Activated B cell treated with CpG ODN at 0.5 μM for 24 hours (primary cell): ENCODE results near the gene HLA-E. TPM values are rescaled to one million over a fixed set of nuclear protein-coding genes. Genes with fewer than 3 reads are reported as not detected.
"Not testable (repeated sequence)": the region's sequence is repeated elsewhere in the genome, so short reads cannot be mapped to it uniquely, and the experiment has no call there.

Experiments
- ATAC-seq: fragments of 200-7000 bp; cut with Tn5 transposase; one replicate; pipeline ENCODE4 v1.10.0; 2021; ENCODE audit warnings: low read depth, mild to moderate bottlenecking, moderate library complexity
- CTCF ChIA-PET: fragments of 350-600 bp; sonication (Branson Sonifier 250); formaldehyde crosslinking; loops from one replicate; lab custom pipeline; 2021; ENCODE audit warnings: antibody characterized with exemption; lab: Charles Lee
- POLR2A ChIA-PET: fragments of 350-600 bp; sonication (Branson Sonifier 250); formaldehyde crosslinking; loops from one replicate; lab custom pipeline; 2021; ENCODE audit warnings: antibody characterized with exemption; lab: Charles Lee
- DNase-seq: peaks from one replicate; pipeline ENCODE4 v3.0.0; 2022
- H3K27ac Mint-ChIP-seq: one replicate; pipeline ENCODE4 v1.8.0; 2020; ENCODE audit warnings: mixed read lengths
- H3K27me3 Mint-ChIP-seq: one replicate; pipeline ENCODE4 v1.8.0; 2021; ENCODE audit warnings: mixed read lengths
- H3K36me3 Mint-ChIP-seq: one replicate; pipeline ENCODE4 v1.8.0; 2021; ENCODE audit warnings: low read depth, mixed read lengths
- H3K4me1 Mint-ChIP-seq: one replicate; pipeline ENCODE4 v1.8.0; 2021; ENCODE audit warnings: mixed read lengths
- H3K4me3 Mint-ChIP-seq: one replicate; pipeline ENCODE4 v1.8.0; 2020; ENCODE audit warnings: mild to moderate bottlenecking, mixed read lengths
- H3K9me3 Mint-ChIP-seq: one replicate; pipeline ENCODE4 v1.8.0; 2020; ENCODE audit warnings: mixed read lengths
- intact Hi-C: fragments of 100-400 bp; cut with micrococcal nuclease; formaldehyde crosslinking; loops from one replicate; pipeline ENCODE4 v1.15.1; 2024
- total RNA-seq: library from RNA; stranded (reverse); gene quantifications from 2 replicates; pipeline ENCODE4 v1.2.3, GENCODE V29; 2022
- TF ChIP-seq, protein P1 (sequence below): fragments of 200-600 bp; IDR thresholded peaks from one replicate; pipeline ENCODE4 v1.8.0; 2022; ENCODE audit warnings: antibody characterized with exemption, mild to moderate bottlenecking

Gene HLA-E
- total RNA-seq, 1 donor from 2014 or later, result 737 TPM

DNA sequence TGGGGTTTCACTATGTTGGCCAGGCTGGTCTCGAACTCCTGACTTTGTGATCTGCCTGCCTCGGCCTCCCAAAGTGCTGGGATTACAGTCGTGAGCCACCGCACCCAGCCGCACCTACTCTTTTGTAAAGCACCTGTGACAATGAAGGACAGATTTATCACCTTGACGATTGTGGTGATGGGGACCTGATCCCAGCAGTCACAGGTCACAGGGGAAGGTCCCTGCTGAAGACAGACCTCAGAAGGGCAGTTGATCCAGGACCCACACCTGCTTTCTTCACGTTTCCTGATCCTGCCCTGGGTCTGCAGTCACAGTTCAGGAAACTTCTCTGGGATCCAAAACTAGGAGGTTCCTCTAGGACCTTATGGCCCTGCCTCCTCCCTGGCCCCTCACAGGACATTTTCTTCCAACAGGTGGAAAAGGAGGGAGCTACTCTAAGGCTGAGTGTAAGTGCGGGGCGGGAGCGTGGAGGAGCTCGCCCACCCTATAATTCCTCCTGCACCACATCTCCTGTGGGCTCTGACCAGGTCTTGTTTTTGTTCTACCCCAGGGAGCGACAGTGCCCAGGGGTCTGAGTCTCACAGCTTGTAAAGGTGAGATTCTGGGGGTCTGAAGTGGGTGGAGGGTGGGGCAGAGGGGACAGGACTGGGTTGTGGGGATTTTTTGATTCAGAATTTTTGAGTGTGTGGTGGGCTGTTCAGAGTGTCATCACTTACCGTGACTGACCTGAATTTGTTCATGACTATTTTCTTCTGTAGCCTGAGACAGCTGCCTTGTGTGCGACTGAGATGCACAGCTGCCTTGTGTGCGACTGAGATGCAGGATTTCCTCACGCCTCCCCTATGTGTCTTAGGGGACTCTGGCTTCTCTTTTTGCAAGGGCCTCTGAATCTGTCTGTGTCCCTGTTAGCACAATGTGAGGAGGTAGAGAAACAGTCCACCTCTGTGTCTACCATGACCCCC is 3.0 kb downstream of the HLA-E start:
- TF ChIP-seq, protein P1, sequence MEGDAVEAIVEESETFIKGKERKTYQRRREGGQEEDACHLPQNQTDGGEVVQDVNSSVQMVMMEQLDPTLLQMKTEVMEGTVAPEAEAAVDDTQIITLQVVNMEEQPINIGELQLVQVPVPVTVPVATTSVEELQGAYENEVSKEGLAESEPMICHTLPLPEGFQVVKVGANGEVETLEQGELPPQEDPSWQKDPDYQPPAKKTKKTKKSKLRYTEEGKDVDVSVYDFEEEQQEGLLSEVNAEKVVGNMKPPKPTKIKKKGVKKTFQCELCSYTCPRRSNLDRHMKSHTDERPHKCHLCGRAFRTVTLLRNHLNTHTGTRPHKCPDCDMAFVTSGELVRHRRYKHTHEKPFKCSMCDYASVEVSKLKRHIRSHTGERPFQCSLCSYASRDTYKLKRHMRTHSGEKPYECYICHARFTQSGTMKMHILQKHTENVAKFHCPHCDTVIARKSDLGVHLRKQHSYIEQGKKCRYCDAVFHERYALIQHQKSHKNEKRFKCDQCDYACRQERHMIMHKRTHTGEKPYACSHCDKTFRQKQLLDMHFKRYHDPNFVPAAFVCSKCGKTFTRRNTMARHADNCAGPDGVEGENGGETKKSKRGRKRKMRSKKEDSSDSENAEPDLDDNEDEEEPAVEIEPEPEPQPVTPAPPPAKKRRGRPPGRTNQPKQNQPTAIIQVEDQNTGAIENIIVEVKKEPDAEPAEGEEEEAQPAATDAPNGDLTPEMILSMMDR, result no peak
- peak overlapping the region; percentile 97 for H3K27ac Mint-ChIP-seq
- peaks cover 85% of the 10 kb centered on the region for H3K4me1 Mint-ChIP-seq
- no peaks in the 10 kb centered on the region for H3K9me3 Mint-ChIP-seq
- ATAC-seq (no peak), DNase-seq (no peak)
- H3K4me3 Mint-ChIP-seq, result peak overlapping the region; percentile 98
- H3K36me3 Mint-ChIP-seq, result peaks cover 55% of the 10 kb centered on the region
- intact Hi-C loops, result no loop called here
- POLR2A ChIA-PET, result interaction anchor here (1.1 to 11.6 kb wide), 13 partner anchors 15 to 125 kb away, joined by 3 to 460 read pairs (median 14); partner anchors contain the start of genes ABCF1, GNL1, MRPS18B and PPP1R10
- CTCF ChIA-PET, result interaction anchor here (0.9 to 8.1 kb wide), 7 partner anchors 9 to 51 kb away, joined by 3 to 83 read pairs (median 5); no protein-coding TSS in a partner anchor
- H3K27me3 Mint-ChIP-seq, result no peaks in the 10 kb centered on the region

DNA sequence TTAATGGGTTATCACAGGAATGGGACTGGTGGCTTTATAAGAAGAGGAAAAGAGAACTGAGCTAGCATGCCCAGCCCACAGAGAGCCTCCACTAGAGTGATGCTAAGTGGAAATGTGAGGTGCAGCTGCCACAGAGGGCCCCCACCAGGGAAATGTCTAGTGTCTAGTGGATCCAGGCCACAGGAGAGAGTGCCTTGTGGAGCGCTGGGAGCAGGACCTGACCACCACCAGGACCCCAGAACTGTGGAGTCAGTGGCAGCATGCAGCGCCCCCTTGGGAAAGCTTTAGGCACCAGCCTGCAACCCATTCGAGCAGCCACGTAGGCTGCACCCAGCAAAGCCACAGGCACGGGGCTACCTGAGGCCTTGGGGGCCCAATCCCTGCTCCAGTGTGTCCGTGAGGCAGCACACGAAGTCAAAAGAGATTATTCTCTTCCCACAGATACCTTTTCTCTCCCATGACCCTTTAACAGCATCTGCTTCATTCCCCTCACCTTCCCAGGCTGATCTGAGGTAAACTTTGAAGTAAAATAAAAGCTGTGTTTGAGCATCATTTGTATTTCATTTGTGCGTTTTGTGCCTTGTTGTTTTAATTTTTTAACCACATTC is 4.4 kb downstream of the HLA-E start:
- POLR2A ChIA-PET, result interaction anchor here (0.5 to 11.6 kb wide), 13 partner anchors 13 to 198 kb away, joined by 3 to 460 read pairs (median 14); partner anchors contain the start of genes ABCF1, GNL1, PPP1R10 and PRR3
- Mint-ChIP-seq H3K9me3 (no peaks in the 10 kb centered on the region), H3K36me3 (peaks cover 55% of the 10 kb centered on the region), H3K27me3 (no peaks in the 10 kb centered on the region), H3K4me3 (peak overlapping the region; percentile 98), H3K27ac (peak overlapping the region; percentile 75), H3K4me1 (peaks cover 85% of the 10 kb centered on the region)
- CTCF ChIA-PET, result interaction anchor here (0.9 to 8.1 kb wide), 12 partner anchors 11 to 49 kb away, joined by 3 to 83 read pairs (median 6); no protein-coding TSS in a partner anchor
- TF ChIP-seq, protein P1, result no peak
- no peak for DNase-seq
- no peak for ATAC-seq
- intact Hi-C loops, result no loop called here

DNA sequence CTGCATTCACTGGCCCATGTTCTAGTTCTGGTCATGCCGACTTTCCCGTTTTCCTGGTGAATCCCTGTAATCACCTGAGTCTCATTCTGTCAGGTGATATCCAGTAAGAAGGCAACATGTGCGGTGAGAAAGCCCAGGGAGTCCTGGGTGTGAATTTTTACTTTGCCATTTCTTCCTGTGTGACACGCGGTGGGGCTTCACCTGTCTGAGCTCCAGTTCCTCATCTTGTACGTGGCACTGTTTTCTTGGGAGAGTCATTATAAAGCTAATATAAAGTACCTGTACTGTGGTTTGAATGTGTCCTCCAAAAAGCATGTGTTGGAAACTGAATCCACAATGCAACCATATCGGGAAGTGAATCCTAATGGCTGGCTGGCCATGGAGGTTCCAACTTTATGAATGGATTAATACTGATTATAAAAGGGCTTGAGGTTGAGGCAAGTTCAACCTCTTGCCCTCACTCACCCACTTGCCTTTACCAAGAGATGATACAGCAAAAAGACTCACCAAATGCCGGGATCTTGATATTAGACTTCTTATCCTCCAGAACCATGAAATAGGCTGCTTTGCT is 5.1 kb downstream of the HLA-E start:
- TF ChIP-seq, protein P1, result no peak
- H3K27me3 Mint-ChIP-seq, result no peaks in the 10 kb centered on the region
- DNase-seq, result no peak
- ChIA-PET CTCF (interaction anchor here (0.6 to 8.1 kb wide), 10 partner anchors 11 to 93 kb away, joined by 3 to 83 read pairs (median 6); no protein-coding TSS in a partner anchor), POLR2A (interaction anchor here (0.5 to 11.6 kb wide), 13 partner anchors 13 to 197 kb away, joined by 3 to 460 read pairs (median 14); partner anchors contain the start of genes GNL1, PPP1R10 and PRR3)
- no peaks in the 10 kb centered on the region for H3K9me3 Mint-ChIP-seq
- H3K27ac Mint-ChIP-seq, result peak overlapping the region; percentile 75
- H3K4me1 Mint-ChIP-seq, result peaks cover 79% of the 10 kb centered on the region
- peak overlapping the region; percentile 98 for H3K4me3 Mint-ChIP-seq
- no peak for ATAC-seq
- intact Hi-C loops, result no loop called here
- H3K36me3 Mint-ChIP-seq, result peaks cover 51% of the 10 kb centered on the region

DNA sequence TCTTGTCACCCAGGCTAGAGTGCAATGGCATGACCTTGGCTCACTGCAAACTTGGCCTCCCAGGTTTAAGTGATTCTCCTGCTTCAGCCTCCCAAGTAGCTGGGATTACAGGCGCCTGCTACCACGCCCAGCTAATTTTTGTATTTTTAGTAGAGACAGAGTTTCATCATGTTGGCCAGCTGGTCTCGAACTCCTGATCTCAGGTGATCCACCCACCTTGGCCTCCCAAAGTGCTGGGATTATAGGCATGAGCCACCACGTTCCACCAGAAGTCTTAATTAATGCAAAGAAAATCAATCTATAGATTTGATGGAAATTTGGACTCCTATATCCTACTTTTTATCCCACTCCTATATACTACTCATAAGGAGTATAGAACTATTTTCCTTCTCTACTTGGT is 5.8 kb downstream of the HLA-E start:
- Mint-ChIP-seq H3K4me1 (peaks cover 84% of the 10 kb centered on the region), H3K27ac (peak overlapping the region; percentile 61), H3K4me3 (peak overlapping the region; percentile 7), H3K36me3 (peaks cover 46% of the 10 kb centered on the region)
- H3K9me3 Mint-ChIP-seq, H3K27me3 Mint-ChIP-seq, intact Hi-C loops, ATAC-seq, DNase-seq: not testable (repeated sequence)
- ChIA-PET POLR2A (interaction anchor here (0.7 to 11.6 kb wide), 7 partner anchors 12 to 709 kb away, joined by 3 to 460 read pairs (median 108); no protein-coding TSS in a partner anchor), CTCF (interaction anchor here (5.5 to 8.1 kb wide), 2 partner anchors 37 to 48 kb away, joined by 43 to 83 read pairs; no protein-coding TSS in a partner anchor)

DNA sequence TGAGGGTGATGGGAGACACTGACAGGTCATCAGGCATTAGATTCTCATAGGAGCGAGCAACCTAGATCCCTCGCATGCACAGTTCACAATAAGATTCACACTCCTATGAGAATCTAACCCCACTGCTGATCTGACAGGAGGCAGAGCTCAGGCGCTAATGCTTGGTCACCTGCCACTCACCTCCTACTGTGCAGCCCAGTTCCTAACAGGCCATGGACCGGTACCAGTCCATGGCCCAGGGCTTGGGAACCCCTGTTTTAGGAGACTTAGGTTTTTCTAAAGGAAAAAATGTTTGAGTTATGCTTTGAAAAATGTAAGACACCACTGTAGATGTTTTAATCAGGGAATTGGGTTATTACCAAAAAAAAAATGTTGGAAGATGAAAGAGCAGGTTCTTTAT is 6.7 kb downstream of the HLA-E start:
- CTCF ChIA-PET, result interaction anchor here (0.9 to 8.1 kb wide), 7 partner anchors 9 to 47 kb away, joined by 3 to 83 read pairs (median 5); no protein-coding TSS in a partner anchor

DNA sequence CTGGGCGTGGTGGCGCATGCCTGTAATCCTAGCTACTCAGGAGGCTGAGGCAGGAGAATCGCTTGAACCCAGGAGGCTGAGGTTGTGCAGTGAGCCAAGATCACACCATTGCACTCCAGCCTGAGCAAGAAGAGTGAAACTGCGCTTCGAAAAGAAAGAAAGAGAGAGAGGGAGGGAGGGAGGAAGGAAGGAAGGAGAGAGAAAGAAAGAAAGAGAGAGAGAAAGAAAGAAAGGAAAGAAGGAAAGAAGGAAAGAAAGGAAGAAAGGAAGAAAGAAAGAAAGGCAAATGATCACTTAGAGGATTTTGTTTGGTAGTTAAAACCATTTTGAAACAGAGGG is 7.9 kb downstream of the HLA-E start:
- POLR2A ChIA-PET, result interaction anchor here (0.7 to 11.6 kb wide), 7 partner anchors 10 to 220 kb away, joined by 3 to 460 read pairs (median 11); no protein-coding TSS in a partner anchor
- CTCF ChIA-PET, result interaction anchor here (1.1 to 8.1 kb wide), 3 partner anchors 30 to 46 kb away, joined by 4 to 83 read pairs (median 21); no protein-coding TSS in a partner anchor
- intact Hi-C loops, result not testable (repeated sequence)

More for the DNA sequence above, 6.7 kb downstream of the HLA-E start:
- Mint-ChIP-seq H3K27ac (peak overlapping the region; percentile 81), H3K4me1 (peaks cover 87% of the 10 kb centered on the region), H3K27me3 (no peaks in the 10 kb centered on the region), H3K36me3 (peaks cover 37% of the 10 kb centered on the region), H3K4me3 (no peak overlapping the region), H3K9me3 (no peaks in the 10 kb centered on the region)
- TF ChIP-seq, protein P1, result no peak
- intact Hi-C loops, result loop anchor here (1.0 kb wide), 1 partner anchor 12 kb away; no protein-coding TSS in a partner anchor
- POLR2A ChIA-PET, result interaction anchor here (1.2 to 11.6 kb wide), 7 partner anchors 11 to 58 kb away, joined by 3 to 460 read pairs (median 11); no protein-coding TSS in a partner anchor
- DNase-seq (no peak), ATAC-seq (no peak)

More for the DNA sequence above, 7.9 kb downstream of the HLA-E start:
- peaks cover 78% of the 10 kb centered on the region for H3K4me1 Mint-ChIP-seq
- not testable (repeated sequence) for H3K9me3 Mint-ChIP-seq, H3K27me3 Mint-ChIP-seq, DNase-seq, ATAC-seq
- H3K27ac Mint-ChIP-seq, result peak overlapping the region; percentile 81
- peaks cover 24% of the 10 kb centered on the region for H3K36me3 Mint-ChIP-seq
- H3K4me3 Mint-ChIP-seq, result peak overlapping the region; percentile 2
